ENCODE data around the gene KCNK4. TPM values are rescaled to one million over a fixed set of nuclear protein-coding genes. Genes with fewer than 3 reads are reported as not detected.

The KCNK4 gene
- total RNA-seq, 1 experiment from 2014 or later, result 0.28 TPM

GRCh38 chr11:64334764-64335735 is 43.9 kb downstream of the KCNK4 start:
- H3K4me3 Mint-ChIP-seq, result no peak overlapping the region

More at GRCh38 chr11:64334764-64335735, 43.9 kb downstream of the KCNK4 start:
- Histone ChIP-seq H4K5ac (ENCODE audit: insufficient read length, low read depth, low read length) (no peak overlapping the region), H4K20me1 (ENCODE audit: control insufficient read depth, insufficient read depth, insufficient read length) (no peaks in the 10 kb centered on the region), H3T11ph (ENCODE audit: low read length) (no peak overlapping the region), H3K79me1 (ENCODE audit: insufficient read depth, low read depth, low read length, poor library complexity, severe bottlenecking) (no peaks in the 10 kb centered on the region), H2BK12ac (ENCODE audit: insufficient read length, low read depth, low read length) (no peak overlapping the region), H3K4me1 (ENCODE audit: insufficient read depth, low read length) (peaks cover 2% of the 10 kb centered on the region; the same call in 1 of the 2 replicates), H3K27ac (ENCODE audit: insufficient read length, low read depth, low read length) (no peak overlapping the region), H2BK120ac (ENCODE audit: low read depth, low read length, poor library complexity, severe bottlenecking) (no peak overlapping the region), H3K4me2 (ENCODE audit: insufficient read depth, insufficient read length, low read length) (no peak overlapping the region), H3K9me3 (ENCODE audit: control insufficient read depth, low read depth, low read length) (no peaks in the 10 kb centered on the region), H3K18ac (ENCODE audit: insufficient read length, low read depth, low read length) (no peak overlapping the region), H4K8ac (replicated peaks; ENCODE audit: insufficient read length, low read depth, low read length) (no peak overlapping the region), H2BK5ac (ENCODE audit: insufficient read length, low read length) (no peak overlapping the region), H2BK20ac (ENCODE audit: low read depth, low read length, poor library complexity, severe bottlenecking) (no peak overlapping the region), H3K23me2 (ENCODE audit: insufficient read length, low read depth, low read length, poor library complexity, severe bottlenecking) (no peaks in the 10 kb centered on the region), H3K9ac (ENCODE audit: extremely low read depth, insufficient read length, low read length) (no peak overlapping the region), H4K91ac (ENCODE audit: insufficient read length, low read depth, low read length) (no peak overlapping the region), H3K27me3 (ENCODE audit: insufficient read depth, low read length) (no peaks in the 10 kb centered on the region), H2AK5ac (ENCODE audit: insufficient read length, low read length) (no peak overlapping the region), H3K4ac (ENCODE audit: low read depth, low read length) (no peak overlapping the region), H3K56ac (ENCODE audit: insufficient read length, low read depth, low read length) (no peak overlapping the region), H3K79me2 (ENCODE audit: insufficient read depth, low read length) (no peaks in the 10 kb centered on the region), H2AFZ (ENCODE audit: low read length) (no peak overlapping the region), H3K14ac (ENCODE audit: insufficient read depth, low read length) (no peak overlapping the region), H3K23ac (ENCODE audit: insufficient read length, low read depth, low read length) (no peak overlapping the region), H2BK15ac (ENCODE audit: low read depth, low read length) (no peak overlapping the region)
- H3K27ac Mint-ChIP-seq, result peak overlapping the region in 1 of 3 experiments; percentile 61; a peak in 1 of 7 replicates
- peak; percentile 76 for DNase-seq
- no peak for TF ChIP-seq CTCF (conservative IDR thresholded peaks at IDR 0.05)
- no CpG with 5 or more reads among the region's 13 CpGs for WGBS (ENCODE audit: extremely low coverage, insufficient read length, low lambda C conversion rate)
- H3K27me3 Mint-ChIP-seq (ENCODE audit: low read depth), result peaks cover 7% of the 10 kb centered on the region
- no peaks in the 10 kb centered on the region for H3K9me3 Mint-ChIP-seq
- H3K4me1 Mint-ChIP-seq, result peaks cover 12 to 21% of the 10 kb centered on the region in 2 experiments
- H3K36me3 Mint-ChIP-seq (ENCODE audit: insufficient read depth in 1 of 3, low read depth in 3 of 3), result no peaks in the 10 kb centered on the region

All from H9 (cell line).